Measurements from ENCODE around the gene ZNF317.

DNA sequence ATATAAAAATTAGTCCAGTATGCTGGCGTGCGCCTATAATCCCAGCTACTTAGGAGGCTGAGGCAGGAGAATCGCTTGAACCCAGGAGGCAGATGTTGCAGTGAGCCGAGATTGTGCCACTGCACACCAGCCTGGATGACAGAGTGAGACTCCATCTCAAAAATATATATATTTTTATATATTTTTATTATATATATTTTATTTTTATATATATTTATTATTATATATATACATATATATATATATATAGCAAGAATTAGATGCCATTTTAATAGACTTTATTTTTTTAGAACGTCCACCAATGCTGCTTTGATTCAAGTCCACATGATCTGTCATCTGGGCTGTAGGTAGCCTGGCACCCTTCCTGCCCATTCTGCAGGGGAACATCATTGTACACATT lies 35.1 kb downstream of the ZNF317 start:
- no peak for TF ChIP-seq POLR2A (IDR thresholded peaks at IDR 0.05)
- TF ChIP-seq, protein P1, sequence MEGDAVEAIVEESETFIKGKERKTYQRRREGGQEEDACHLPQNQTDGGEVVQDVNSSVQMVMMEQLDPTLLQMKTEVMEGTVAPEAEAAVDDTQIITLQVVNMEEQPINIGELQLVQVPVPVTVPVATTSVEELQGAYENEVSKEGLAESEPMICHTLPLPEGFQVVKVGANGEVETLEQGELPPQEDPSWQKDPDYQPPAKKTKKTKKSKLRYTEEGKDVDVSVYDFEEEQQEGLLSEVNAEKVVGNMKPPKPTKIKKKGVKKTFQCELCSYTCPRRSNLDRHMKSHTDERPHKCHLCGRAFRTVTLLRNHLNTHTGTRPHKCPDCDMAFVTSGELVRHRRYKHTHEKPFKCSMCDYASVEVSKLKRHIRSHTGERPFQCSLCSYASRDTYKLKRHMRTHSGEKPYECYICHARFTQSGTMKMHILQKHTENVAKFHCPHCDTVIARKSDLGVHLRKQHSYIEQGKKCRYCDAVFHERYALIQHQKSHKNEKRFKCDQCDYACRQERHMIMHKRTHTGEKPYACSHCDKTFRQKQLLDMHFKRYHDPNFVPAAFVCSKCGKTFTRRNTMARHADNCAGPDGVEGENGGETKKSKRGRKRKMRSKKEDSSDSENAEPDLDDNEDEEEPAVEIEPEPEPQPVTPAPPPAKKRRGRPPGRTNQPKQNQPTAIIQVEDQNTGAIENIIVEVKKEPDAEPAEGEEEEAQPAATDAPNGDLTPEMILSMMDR (IDR thresholded peaks at IDR 0.05) = no peak

All from right lobe of liver (tissue), 4 donors.